OCI-M2 (cell line): Measurements from ENCODE around the gene SURF1.
"Not testable (repeated sequence)": the region's sequence is repeated elsewhere in the genome, so short reads cannot be mapped to it uniquely, and the experiment has no call there.

Source experiments
- DNase-seq: peaks from one replicate; lab custom pipeline; 2025; ENCODE audit not compliant: unreplicated experiment; lab: John Stamatoyannopoulos, UW

Gene SURF1

GRCh38 chr9:133327021-133327420 lies 29.3 kb downstream of the SURF1 start:
- DNase-seq, result not testable (repeated sequence)

GRCh38 chr9:133323991-133324703 lies 32.1 kb downstream of the SURF1 start:
- DNase-seq, result no peak

DNA sequence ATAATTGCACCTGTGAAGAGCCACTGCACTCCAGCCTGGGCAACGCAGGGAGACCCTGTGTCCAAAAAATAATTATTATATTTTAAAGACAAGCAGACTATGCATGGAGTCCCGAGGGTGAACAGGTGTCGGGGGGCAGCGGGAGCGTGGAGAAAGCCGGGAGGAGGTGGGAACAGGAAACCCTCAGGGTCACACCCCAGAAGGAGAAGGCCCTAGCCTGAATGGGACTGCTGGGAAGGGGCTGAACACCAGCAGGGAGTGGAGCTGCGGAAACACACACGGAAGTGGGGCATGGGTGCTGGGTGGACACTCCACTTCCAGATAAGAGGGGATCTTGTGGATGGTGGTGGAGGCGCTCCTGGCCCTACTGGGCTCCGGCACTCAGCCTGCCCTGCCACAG lies 33.1 kb downstream of the SURF1 start:
- no peak for DNase-seq

DNA sequence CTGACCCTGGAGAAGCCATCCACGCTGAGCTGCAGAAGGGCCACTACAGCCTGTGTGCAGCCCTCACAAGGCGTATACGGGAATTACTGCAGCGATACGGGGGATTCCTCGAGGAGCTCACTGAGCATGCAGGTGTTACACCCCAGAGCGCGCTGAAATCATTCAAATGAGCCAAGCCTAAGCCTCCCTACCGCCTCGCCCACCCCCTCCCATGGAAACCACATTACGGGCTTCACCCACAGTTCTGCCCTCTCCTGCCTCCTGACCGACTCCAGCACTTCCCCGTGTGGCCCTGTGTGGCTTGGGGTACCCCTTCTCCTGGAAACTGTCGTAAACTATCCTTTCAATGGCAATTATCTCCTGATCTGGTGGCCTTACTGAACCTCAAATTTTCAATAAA lies 33.6 kb downstream of the SURF1 start:
- no peak for DNase-seq

DNA sequence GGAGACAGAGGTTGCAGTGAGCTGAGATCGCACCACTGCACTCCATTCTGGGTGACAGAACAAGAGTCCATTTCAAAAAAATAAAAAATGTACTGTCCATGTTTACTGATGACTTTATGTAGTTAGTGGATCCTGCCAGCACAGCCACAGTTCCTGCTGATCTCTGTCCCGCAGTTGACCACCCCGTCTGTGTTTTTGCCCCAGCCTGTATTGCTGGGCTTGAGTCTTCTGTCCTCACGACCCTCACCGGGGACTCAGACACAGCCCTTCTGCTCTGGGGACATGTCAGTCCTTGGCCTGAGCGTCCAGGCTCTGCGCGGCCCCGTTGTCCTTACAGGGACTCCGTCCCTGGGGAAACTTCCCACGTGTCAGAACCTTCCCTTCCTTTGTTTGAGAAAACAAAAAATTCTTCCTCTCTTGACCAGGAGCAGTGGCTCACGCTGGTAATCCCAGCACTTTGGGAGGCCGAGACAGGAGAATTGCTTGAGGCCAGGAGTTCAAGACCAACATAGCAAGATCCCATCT lies 34.8 kb downstream of the SURF1 start:
- DNase-seq, result no peak

GRCh38 chr9:133320421-133320881 lies 35.8 kb downstream of the SURF1 start:
- DNase-seq, result no peak

GRCh38 chr9:133317551-133317950 lies 38.7 kb downstream of the SURF1 start:
- DNase-seq, result not testable (repeated sequence)

DNA sequence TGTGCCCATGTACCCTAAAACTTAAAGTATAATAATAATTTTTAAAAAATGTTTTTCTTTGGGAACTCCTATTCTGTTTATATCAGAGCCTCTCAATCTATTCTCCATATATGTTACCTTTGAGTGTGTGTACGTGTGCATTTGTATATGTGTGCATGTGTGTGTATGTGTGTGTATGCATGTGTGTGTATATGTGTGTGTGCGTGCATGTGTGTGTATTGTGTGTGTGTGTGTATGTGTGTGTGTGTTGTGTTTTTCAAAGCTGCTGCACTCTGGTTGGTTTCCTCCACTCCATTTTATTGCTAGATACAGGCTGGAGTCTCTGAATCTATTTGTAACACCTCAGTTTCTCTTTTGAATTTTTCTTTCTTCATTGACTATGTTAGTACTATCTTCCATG lies 40.3 kb downstream of the SURF1 start:
- DNase-seq, result no peak

GRCh38 chr9:133309608-133310007 lies 46.7 kb downstream of the SURF1 start:
- DNase-seq, result no peak

DNA sequence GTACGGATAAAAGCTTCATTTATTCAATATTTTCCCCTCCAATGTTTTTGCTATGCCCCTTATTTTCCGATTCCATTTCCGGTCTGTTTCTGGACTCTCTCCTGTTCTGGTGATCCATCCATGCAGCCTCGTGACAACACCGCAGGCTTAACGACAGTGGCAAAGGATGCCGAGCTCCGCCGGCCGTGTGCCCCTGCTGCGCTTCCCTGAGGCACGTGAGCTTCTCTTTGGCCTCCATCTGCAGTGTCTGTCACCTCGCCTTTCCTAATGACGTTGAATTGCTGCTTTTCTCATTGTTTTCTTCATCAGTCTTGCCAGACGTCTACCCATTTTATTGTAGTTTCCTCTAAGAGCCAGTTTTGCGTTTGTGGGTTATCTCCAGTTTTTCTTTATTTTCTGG lies 49.0 kb downstream of the SURF1 start:
- DNase-seq, result no peak

DNA sequence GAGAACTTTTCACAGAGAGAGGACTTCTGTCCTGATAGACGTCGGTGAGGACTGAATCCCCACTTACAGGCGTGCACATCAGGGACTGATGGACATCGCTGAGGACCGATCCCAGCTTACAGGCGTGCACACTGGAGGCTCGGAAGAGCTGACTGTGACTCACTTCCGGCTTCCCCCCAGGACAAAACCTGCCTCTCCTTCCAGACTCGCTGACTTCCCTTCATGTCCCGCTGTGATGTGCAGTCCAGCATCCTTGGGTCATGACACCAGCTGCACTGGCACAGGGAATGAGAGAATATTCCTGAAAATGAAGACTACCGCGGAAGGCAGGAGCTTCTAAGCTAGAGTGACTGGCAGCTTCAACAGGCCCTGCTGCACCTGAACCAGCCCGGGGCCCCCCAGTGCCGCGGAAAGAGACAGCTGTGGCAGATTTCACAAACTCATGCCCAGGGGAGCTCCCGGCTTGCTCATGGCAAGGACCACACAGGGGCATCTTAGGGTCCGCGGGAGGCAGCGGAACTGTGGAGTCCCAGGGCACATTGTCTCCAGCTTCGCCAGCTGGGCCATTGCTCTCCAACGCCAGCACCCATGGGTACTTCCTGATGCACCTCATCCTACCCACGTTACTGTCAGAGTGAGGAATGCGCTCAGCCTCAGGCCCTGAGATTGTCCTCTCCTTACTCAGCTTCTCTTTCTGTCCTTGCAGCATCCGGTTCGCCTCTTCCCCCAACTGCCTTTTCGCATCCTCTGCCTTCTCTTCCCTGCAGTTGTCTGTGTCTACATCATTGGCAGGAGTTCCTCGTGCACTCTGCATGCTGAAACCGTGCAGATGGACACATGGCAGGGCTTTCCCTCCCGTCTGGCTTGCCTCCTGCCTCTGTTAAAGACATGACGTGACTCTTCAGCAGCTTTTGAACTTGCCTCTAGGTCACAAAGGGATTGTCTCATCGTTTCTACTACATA lies 49.8 kb downstream of the SURF1 start:
- no peak for DNase-seq

DNA sequence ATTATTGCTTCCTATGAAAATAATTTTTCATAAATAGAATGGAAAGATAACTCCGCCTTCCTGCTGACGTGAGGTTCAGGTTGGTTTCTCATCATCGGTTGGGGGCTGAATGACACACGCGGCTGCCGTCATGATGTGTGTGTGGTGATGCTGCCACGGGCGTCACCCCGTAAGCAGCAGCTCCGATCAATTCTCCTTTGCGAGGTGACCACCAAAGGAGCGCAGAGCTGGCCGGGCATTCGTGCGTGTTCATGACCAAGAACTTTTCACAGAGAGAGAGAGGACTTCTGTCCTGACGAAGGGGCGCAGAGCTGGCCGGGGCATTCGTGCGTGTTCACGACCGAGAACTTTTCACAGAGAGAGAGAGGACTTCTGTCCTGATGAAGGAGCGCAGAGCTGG lies 50.6 kb downstream of the SURF1 start:
- DNase-seq, result no peak

GRCh38 chr9:133304477-133305377 lies 51.6 kb downstream of the SURF1 start:
- no peak for DNase-seq

DNA sequence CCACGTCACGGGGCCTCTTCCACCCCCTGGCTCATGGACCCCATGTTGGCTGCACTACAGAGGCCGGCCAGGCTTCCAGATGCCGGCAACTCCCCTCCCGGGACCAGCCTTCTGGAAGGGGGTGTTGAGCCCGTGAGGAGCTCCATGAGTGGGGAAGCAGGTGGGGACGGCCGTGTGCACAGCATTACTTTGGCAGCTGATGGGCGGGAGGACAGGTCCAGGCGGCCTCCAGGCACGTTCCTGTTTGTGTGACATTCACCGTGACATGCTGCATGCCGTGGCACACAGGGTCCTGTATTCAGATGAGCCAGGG lies 52.2 kb downstream of the SURF1 start:
- no peak for DNase-seq

GRCh38 chr9:133303266-133304157 lies 52.8 kb downstream of the SURF1 start:
- DNase-seq, result no peak
